Activated CD4-positive, alpha-beta T cell treated with anti-CD3 and anti-CD28 coated beads for 48 hours (primary cell): ENCODE data around the gene FN3K.

Experiments used
- DNase-seq: peaks from one replicate; pipeline ENCODE4 v3.0.0-alpha.2; 2020

Gene FN3K

GRCh38 chr17:82797061-82797460 lies 61.6 kb downstream of the FN3K start:
- no peak for DNase-seq

DNA sequence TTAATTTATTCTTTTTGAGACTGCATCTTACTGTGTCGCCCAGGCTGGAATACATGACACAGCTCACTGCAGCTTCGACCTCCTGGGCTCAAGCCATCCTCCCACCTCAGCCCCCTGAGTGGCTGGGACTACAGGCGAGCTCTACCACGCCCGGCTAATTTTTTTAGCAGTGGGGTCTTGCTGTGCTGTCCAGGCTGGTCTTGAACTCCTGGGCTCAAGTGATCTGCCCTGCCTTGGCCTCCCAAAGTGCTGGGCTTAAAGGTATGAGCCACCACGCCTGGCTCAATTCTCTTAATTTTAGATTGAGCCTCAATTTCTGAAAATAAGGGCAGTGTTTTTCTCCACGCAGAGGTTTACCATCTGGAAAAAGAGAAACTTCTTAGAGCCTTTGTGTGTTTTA lies 63.3 kb downstream of the FN3K start:
- no peak for DNase-seq

- DNase-seq = no peak
Measured at GRCh38 chr17:82799591-82799990, 64.2 kb downstream of the FN3K start.
